SK-N-SH treated with all-trans-retinoic acid at 6 μM for 48 hours (cell line): ENCODE data around the gene IZUMO2.

Source experiments
- ATAC-seq: fragments of 200-7000 bp; cut with Tn5 transposase; 3 replicates; pipeline ENCODE4 v1.9.1; 2020; ENCODE audit warnings: mild to moderate bottlenecking, moderate library complexity
- BACH2 ChIP-seq: fragments of 250-450 bp; sonication (Bioruptor Pico); IDR thresholded peaks from 2 replicates; pipeline ENCODE4 v1.9.0; 2021; ENCODE audit warnings: mild to moderate bottlenecking, borderline replicate concordance
- CSDC2 ChIP-seq: fragments of 250-450 bp; sonication (Bioruptor Pico); IDR thresholded peaks from 2 replicates; pipeline ENCODE4 v1.5.0; 2020; ENCODE audit warnings: mild to moderate bottlenecking, moderate library complexity
- GLIS3 ChIP-seq: fragments of 250-450 bp; sonication (Bioruptor Pico); IDR thresholded peaks from 2 replicates; pipeline ENCODE4 v1.5.0; 2020; ENCODE audit warnings: mild to moderate bottlenecking, moderate library complexity
- OSR1 ChIP-seq: fragments of 250-450 bp; sonication (Bioruptor Pico); IDR thresholded peaks from 2 replicates; pipeline ENCODE4 v1.8.0; 2022; ENCODE audit warnings: moderate library complexity, mild to moderate bottlenecking, inconsistent platforms
- PATZ1 ChIP-seq: fragments of 250-450 bp; sonication (Bioruptor Pico); IDR thresholded peaks from 2 replicates; pipeline ENCODE4 v1.8.0; 2020; ENCODE audit warnings: mild to moderate bottlenecking, moderate library complexity, borderline replicate concordance
- POU6F1 ChIP-seq: fragments of 250-450 bp; sonication (Bioruptor Pico); IDR thresholded peaks from 2 replicates; pipeline ENCODE4 v1.8.0; 2021; ENCODE audit warnings: low read depth, mild to moderate bottlenecking, moderate library complexity, borderline replicate concordance
- PPARA ChIP-seq: fragments of 250-450 bp; sonication (Bioruptor Pico); IDR thresholded peaks from 2 replicates; pipeline ENCODE4 v1.5.0; 2020; ENCODE audit warnings: mild to moderate bottlenecking, borderline replicate concordance
- RARB ChIP-seq: fragments of 250-450 bp; sonication (Bioruptor Pico); IDR thresholded peaks from 2 replicates; pipeline ENCODE4 v1.8.0; 2021; ENCODE audit warnings: mild to moderate bottlenecking, moderate library complexity
- SNAI2 ChIP-seq: fragments of 250-450 bp; sonication (Bioruptor Pico); IDR thresholded peaks from 2 replicates; pipeline ENCODE4 v1.5.0; 2020; ENCODE audit warnings: mild to moderate bottlenecking, moderate library complexity
- TCF4 ChIP-seq: fragments of 250-450 bp; sonication (Bioruptor Pico); IDR thresholded peaks from 2 replicates; pipeline ENCODE4 v1.8.0; 2021; ENCODE audit warnings: mild to moderate bottlenecking, moderate library complexity, borderline replicate concordance
- ZC3H10 ChIP-seq: fragments of 250-450 bp; sonication (Bioruptor Pico); IDR thresholded peaks from 2 replicates; pipeline ENCODE4 v1.5.1; 2021; ENCODE audit warnings: mild to moderate bottlenecking, moderate library complexity
- ZFP3 ChIP-seq: fragments of 250-450 bp; sonication (Bioruptor Pico); IDR thresholded peaks from 2 replicates; pipeline ENCODE4 v1.5.0; 2020; ENCODE audit warnings: mild to moderate bottlenecking, moderate library complexity
- ZFP30 ChIP-seq: fragments of 450-650 bp; formaldehyde crosslinking; IDR thresholded peaks from 2 replicates; pipeline ENCODE4 v1.5.0; 2022; ENCODE audit warnings: mild to moderate bottlenecking, moderate library complexity
- ZNF565 ChIP-seq: fragments of 450-650 bp; formaldehyde crosslinking; conservative IDR thresholded peaks from 2 replicates; pipeline ENCODE4 v1.5.0; 2020; ENCODE audit warnings: low read depth, mild to moderate bottlenecking, moderate library complexity
- ZNF70 ChIP-seq: fragments of 450-650 bp; formaldehyde crosslinking; IDR thresholded peaks from 2 replicates; pipeline ENCODE4 v1.5.0; 2020; ENCODE audit warnings: mild to moderate bottlenecking, moderate library complexity
- ZNF8 ChIP-seq: fragments of 450-650 bp; formaldehyde crosslinking; IDR thresholded peaks from 2 replicates; pipeline ENCODE4 v1.5.0; 2020; ENCODE audit warnings: mild to moderate bottlenecking, moderate library complexity
- TF ChIP-seq, protein P1 (sequence below): fragments of 250-450 bp; sonication (Bioruptor Pico); IDR thresholded peaks from 2 replicates; pipeline ENCODE4 v1.5.1; 2021; ENCODE audit warnings: mild to moderate bottlenecking, moderate library complexity
- TF ChIP-seq, protein P2 (sequence below): fragments of 250-450 bp; sonication (Bioruptor Pico); IDR thresholded peaks from 2 replicates; pipeline ENCODE4 v1.5.1; 2020; ENCODE audit warnings: low read depth, mild to moderate bottlenecking, moderate library complexity
- TF ChIP-seq, protein P3 (sequence below): fragments of 250-450 bp; sonication (Bioruptor Pico); IDR thresholded peaks from 2 replicates; pipeline ENCODE4 v1.5.0; 2020; ENCODE audit warnings: mild to moderate bottlenecking, moderate library complexity

Gene IZUMO2

DNA sequence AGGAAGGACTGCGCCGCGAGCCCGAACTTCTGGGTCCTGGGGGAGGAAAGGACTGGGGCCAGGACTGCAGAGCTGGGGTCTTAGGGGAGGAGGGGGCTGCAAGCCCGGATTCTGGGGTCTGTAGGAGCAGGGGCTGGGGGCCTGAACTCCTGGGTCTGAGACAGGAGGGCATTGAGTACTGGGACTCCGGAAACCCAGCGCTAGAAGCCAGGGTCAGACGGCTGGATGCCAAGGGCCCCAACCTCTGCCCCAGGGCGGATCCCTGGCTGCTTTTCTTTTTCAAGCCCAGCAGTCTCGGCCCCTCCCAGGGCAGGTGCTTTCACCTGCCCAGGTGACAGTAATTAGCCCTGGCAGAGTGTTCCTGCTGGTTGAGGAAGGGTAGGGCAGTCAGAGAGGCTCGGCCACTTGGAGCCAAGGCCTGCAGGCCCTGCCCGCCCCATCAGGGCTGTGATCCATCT, 42.6 kb upstream of the IZUMO2 start (continued):
- TF ChIP-seq, protein P1, sequence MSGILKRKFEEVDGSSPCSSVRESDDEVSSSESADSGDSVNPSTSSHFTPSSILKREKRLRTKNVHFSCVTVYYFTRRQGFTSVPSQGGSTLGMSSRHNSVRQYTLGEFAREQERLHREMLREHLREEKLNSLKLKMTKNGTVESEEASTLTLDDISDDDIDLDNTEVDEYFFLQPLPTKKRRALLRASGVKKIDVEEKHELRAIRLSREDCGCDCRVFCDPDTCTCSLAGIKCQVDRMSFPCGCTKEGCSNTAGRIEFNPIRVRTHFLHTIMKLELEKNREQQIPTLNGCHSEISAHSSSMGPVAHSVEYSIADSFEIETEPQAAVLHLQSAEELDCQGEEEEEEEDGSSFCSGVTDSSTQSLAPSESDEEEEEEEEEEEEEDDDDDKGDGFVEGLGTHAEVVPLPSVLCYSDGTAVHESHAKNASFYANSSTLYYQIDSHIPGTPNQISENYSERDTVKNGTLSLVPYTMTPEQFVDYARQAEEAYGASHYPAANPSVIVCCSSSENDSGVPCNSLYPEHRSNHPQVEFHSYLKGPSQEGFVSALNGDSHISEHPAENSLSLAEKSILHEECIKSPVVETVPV, result no peak
- TF ChIP-seq, all 23 proteins: peak for 0

- no peak for ATAC-seq
- TF ChIP-seq ZFP30 (CRISPR knock-in tag) (no peak), TCF4 (CRISPR knock-in tag) (no peak), PPARA (CRISPR knock-in tag) (no peak), POU6F1 (CRISPR knock-in tag) (no peak), RARB (CRISPR knock-in tag) (no peak), CSDC2 (CRISPR knock-in tag) (no peak), ZFP3 (CRISPR knock-in tag) (no peak), SNAI2 (CRISPR knock-in tag) (no peak), ZNF8 (no peak), ZNF565 (no peak), PATZ1 (CRISPR knock-in tag) (no peak), BACH2 (CRISPR knock-in tag) (no peak), GLIS3 (CRISPR knock-in tag) (no peak), ZC3H10 (CRISPR knock-in tag) (no peak), OSR1 (CRISPR knock-in tag) (no peak)
- TF ChIP-seq, protein P1, result no peak
- TF ChIP-seq, protein P2, sequence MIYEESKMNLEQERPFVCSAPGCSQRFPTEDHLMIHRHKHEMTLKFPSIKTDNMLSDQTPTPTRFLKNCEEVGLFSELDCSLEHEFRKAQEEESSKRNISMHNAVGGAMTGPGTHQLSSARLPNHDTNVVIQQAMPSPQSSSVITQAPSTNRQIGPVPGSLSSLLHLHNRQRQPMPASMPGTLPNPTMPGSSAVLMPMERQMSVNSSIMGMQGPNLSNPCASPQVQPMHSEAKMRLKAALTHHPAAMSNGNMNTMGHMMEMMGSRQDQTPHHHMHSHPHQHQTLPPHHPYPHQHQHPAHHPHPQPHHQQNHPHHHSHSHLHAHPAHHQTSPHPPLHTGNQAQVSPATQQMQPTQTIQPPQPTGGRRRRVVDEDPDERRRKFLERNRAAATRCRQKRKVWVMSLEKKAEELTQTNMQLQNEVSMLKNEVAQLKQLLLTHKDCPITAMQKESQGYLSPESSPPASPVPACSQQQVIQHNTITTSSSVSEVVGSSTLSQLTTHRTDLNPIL, result no peak
- TF ChIP-seq, all 23 proteins: peak for 0
Measured at GRCh38 chr19:50204811-50205675, 42.0 kb upstream of the IZUMO2 start.

DNA sequence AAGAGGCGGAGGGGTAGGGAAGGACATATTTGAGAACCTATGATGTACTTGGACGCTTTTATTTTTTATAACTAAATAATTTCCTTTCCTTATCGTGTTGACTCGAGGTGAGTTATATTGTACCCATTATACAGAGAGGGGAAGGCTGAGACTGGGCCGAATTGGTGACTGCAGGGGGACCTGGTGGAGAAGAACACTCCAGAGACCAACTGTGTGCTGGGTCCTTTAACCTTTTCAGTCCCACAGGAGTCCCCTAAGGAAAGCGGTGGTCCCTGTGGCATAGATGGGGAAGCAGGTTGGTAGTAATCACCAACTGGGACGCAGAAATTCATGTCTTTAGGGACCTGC, 41.0 kb upstream of the IZUMO2 start:
- TF ChIP-seq, protein P3, sequence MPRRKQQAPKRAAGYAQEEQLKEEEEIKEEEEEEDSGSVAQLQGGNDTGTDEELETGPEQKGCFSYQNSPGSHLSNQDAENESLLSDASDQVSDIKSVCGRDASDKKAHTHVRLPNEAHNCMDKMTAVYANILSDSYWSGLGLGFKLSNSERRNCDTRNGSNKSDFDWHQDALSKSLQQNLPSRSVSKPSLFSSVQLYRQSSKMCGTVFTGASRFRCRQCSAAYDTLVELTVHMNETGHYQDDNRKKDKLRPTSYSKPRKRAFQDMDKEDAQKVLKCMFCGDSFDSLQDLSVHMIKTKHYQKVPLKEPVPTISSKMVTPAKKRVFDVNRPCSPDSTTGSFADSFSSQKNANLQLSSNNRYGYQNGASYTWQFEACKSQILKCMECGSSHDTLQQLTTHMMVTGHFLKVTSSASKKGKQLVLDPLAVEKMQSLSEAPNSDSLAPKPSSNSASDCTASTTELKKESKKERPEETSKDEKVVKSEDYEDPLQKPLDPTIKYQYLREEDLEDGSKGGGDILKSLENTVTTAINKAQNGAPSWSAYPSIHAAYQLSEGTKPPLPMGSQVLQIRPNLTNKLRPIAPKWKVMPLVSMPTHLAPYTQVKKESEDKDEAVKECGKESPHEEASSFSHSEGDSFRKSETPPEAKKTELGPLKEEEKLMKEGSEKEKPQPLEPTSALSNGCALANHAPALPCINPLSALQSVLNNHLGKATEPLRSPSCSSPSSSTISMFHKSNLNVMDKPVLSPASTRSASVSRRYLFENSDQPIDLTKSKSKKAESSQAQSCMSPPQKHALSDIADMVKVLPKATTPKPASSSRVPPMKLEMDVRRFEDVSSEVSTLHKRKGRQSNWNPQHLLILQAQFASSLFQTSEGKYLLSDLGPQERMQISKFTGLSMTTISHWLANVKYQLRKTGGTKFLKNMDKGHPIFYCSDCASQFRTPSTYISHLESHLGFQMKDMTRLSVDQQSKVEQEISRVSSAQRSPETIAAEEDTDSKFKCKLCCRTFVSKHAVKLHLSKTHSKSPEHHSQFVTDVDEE (CRISPR knock-in tag), result no peak
- no peak for TF ChIP-seq ZNF8
- no peak for TF ChIP-seq SNAI2 (CRISPR knock-in tag)
- no peak for TF ChIP-seq ZNF70 (CRISPR knock-in tag)
- no peak for TF ChIP-seq TCF4 (CRISPR knock-in tag)
- TF ChIP-seq, all 23 proteins: peak for 0

More for the DNA sequence above, 41.0 kb upstream of the IZUMO2 start:
- ATAC-seq, result no peak
